HepG2 (cell line): ENCODE results near the gene DSE. TPM values are rescaled to one million over a fixed set of nuclear protein-coding genes. Genes with fewer than 3 reads are reported as not detected.

ENCODE experiments used
- ATAC-seq: fragments of 200-7000 bp; cut with Tn5 transposase; 3 replicates; pipeline ENCODE4 v1.9.1; 2020; ENCODE audit warnings: mild to moderate bottlenecking, moderate library complexity
- BruUV-seq: library from RNA; stranded (reverse); fragments of 400-500 nt; replicated peaks from 2 replicates; lab custom pipeline; 2021; lab: Mats Ljungman, UMichigan
- CTCF ChIA-PET: fragments of 300-600 bp; formaldehyde crosslinking; extraction: SDS; loops from one replicate; lab custom pipeline; 2021; ENCODE audit warnings: low total read pairs, inconsistent platforms, low intra/inter-chr PET ratio; lab: Yijun Ruan, JAX
- POLR2A ChIA-PET: fragments of 350-600 bp; sonication (Branson Sonifier 250); formaldehyde crosslinking; loops from one replicate; lab custom pipeline; 2020; ENCODE audit warnings: antibody characterized with exemption, inconsistent platforms; lab: Yijun Ruan, JAX
- DNase-seq: peaks from one replicate; pipeline ENCODE4 v3.0.0-alpha.2; 2015; ENCODE audit warnings: low spot score
- FAIRE-seq: peaks from 3 replicates; lab custom pipeline; 2011; peaks lifted over from hg19 to GRCh38; lab: Jason Lieb, UNC
- H2AFZ ChIP-seq: one replicate; pipeline ENCODE4 v1.6.1; 2011; ENCODE audit warnings: low read length, inconsistent platforms
- H3K27ac ChIP-seq: fragments of 300-600 bp; 3 replicates; pipeline ENCODE4 v1.8.0; 2011; ENCODE audit warnings: mixed run types, mild to moderate bottlenecking, mixed read lengths, low read length, inconsistent platforms; ENCODE audit not compliant: insufficient read depth; ENCODE audit errors: extremely low read length
- H3K27me3 ChIP-seq, 2 experiments: fragments of 200-600 bp in 1 of 2; 2 replicates in 1 of 2; 3 replicates in 1 of 2; pipeline versions ENCODE4 v1.6.0 to v1.8.0; 2011; ENCODE audit warnings: low read length in 2 of 2, mild to moderate bottlenecking in 2 of 2, moderate library complexity in 2 of 2, inconsistent platforms in 1 of 2; ENCODE audit not compliant: insufficient read depth in 2 of 2, control insufficient read depth in 1 of 2
- H3K36me3 ChIP-seq, 2 experiments: fragments of 200-600 bp in 1 of 2; replicated peaks in 1 of 2; 2 replicates in 1 of 2; 3 replicates in 1 of 2; pipeline versions ENCODE4 v1.5.1 to v1.8.0; 2011; ENCODE audit warnings: low read length in 2 of 2, inconsistent platforms in 1 of 2; ENCODE audit not compliant: insufficient read depth in 2 of 2, control insufficient read depth in 1 of 2
- H3K4me1 ChIP-seq: 2 replicates; pipeline ENCODE4 v1.5.1; 2012; ENCODE audit warnings: low read length, inconsistent platforms; ENCODE audit not compliant: insufficient read depth
- H3K4me2 ChIP-seq: 2 replicates; pipeline ENCODE4 v1.6.0; 2011; ENCODE audit warnings: low read depth, low read length, inconsistent platforms
- H3K4me3 ChIP-seq, 3 experiments: fragments of 200-600 bp in 1 of 3; sonication (generic), shearing (Covaris generic) in 1 of 3; replicated peaks in 1 of 3; 2 replicates each; pipeline ENCODE4 v1.5.1; 2011 to 2016; ENCODE audit warnings: low read length in 3 of 3, inconsistent platforms in 2 of 3, low read depth in 2 of 3, mild to moderate bottlenecking in 2 of 3, control low read depth in 1 of 3, mixed read lengths in 1 of 3; ENCODE audit not compliant: insufficient read depth in 1 of 3
- H3K79me2 ChIP-seq: one replicate; pipeline ENCODE4 v1.6.1; 2011; ENCODE audit warnings: low read length, inconsistent platforms; ENCODE audit not compliant: insufficient read depth
- H3K9ac ChIP-seq: 2 replicates; pipeline ENCODE4 v1.6.0; 2011; ENCODE audit warnings: mild to moderate bottlenecking, low read depth, low read length, inconsistent platforms; ENCODE audit not compliant: insufficient read depth
- H3K9me3 ChIP-seq: 2 replicates; pipeline ENCODE4 v1.5.1; 2012; ENCODE audit warnings: mild to moderate bottlenecking, low read length
- H4K20me1 ChIP-seq: 2 replicates; pipeline ENCODE4 v1.6.0; 2011; ENCODE audit warnings: inconsistent platforms, mild to moderate bottlenecking, low read length, moderate library complexity; ENCODE audit not compliant: insufficient read depth
- CBX1 ChIP-seq: IDR thresholded peaks from one replicate; pipeline ENCODE4 v1.6.1; 2016; ENCODE audit warnings: antibody characterized with exemption, low read depth
- HMGA1 ChIP-seq: sonication (generic); formaldehyde crosslinking; conservative IDR thresholded peaks from 2 replicates; pipeline ENCODE4 v1.4.0; 2020; ENCODE audit warnings: missing genetic modification reagents
- SCMH1 ChIP-seq: sonication (generic); formaldehyde crosslinking; IDR thresholded peaks from 2 replicates; pipeline ENCODE4 v1.9.0; 2021; ENCODE audit warnings: missing genetic modification reagents, mild to moderate bottlenecking, borderline replicate concordance
- SIX4 ChIP-seq: sonication (generic); formaldehyde crosslinking; IDR thresholded peaks from 2 replicates; pipeline ENCODE4 v1.4.0; 2020; ENCODE audit warnings: missing genetic modification reagents
- TBL1XR1 ChIP-seq: fragments of 150-350 bp; IDR thresholded peaks from 2 replicates; pipeline ENCODE4 v1.6.1; 2014; ENCODE audit warnings: borderline replicate concordance, low read length; ENCODE audit not compliant: partially characterized antibody
- ZBTB4 ChIP-seq: sonication (generic); formaldehyde crosslinking; IDR thresholded peaks from 2 replicates; pipeline ENCODE4 v1.4.0; 2020; ENCODE audit warnings: missing genetic modification reagents, mild to moderate bottlenecking, borderline replicate concordance
- ZNF576 ChIP-seq: sonication (generic); formaldehyde crosslinking; IDR thresholded peaks from 2 replicates; pipeline ENCODE4 v1.4.0; 2020; ENCODE audit warnings: mild to moderate bottlenecking, missing genetic modification reagents
- ZNF724P ChIP-seq: sonication (generic); formaldehyde crosslinking; IDR thresholded peaks from 2 replicates; pipeline ENCODE4 v1.8.0; 2022; ENCODE audit warnings: missing genetic modification reagents, borderline replicate concordance
- ZNF747 ChIP-seq: sonication (generic); formaldehyde crosslinking; IDR thresholded peaks from 2 replicates; pipeline ENCODE4 v1.8.1; 2023; ENCODE audit warnings: missing genetic modification reagents, mild to moderate bottlenecking, borderline replicate concordance
- in situ Hi-C: cut with HindIII; loops from 2 replicates; pipeline ENCODE4 v1.10.0; 2017; ENCODE audit warnings: low pct_unique_long_range_greater_than_20kb; ENCODE audit not compliant: extremely low pct_ligation_motif_present
- intact Hi-C: fragments of 100-400 bp; cut with micrococcal nuclease; formaldehyde crosslinking; loops from one replicate; pipeline ENCODE4 v1.10.0; 2022; ENCODE audit not compliant: unreplicated experiment
- polyA plus RNA-seq, 8 experiments: library from polyadenylated mRNA; depleted of rRNA in 3 of 8; stranded (reverse) in 7 of 8; unstranded in 1 of 8; fragments of >200 nt; fragmentation: Illumina TruSeq in 4 of 8; extraction: Trizol in 4 of 8; gene quantifications; 2 replicates each; pipeline versions ENCODE4 v1.2.1 to v1.2.3, GENCODE V29; 2011 to 2016; ENCODE audit warnings: low read depth in 4 of 8, missing spikeins in 1 of 8, mixed read lengths in 1 of 8; ENCODE audit not compliant: insufficient read depth in 1 of 8
- total RNA-seq, 5 experiments: library from RNA; depleted of rRNA; stranded (reverse); fragments of >200 nt; fragmentation: Illumina TruSeq; extraction: Trizol; gene quantifications; 2 replicates each; pipeline ENCODE4 v1.2.3, GENCODE V29; 2016; ENCODE audit warnings: low read depth in 1 of 5

The DSE gene
- total and polyA plus RNA-seq, 2 of the 13 experiments (the other 11 are each of a cell fraction or from before 2014, with no cell fraction given): 2.6 to 4.6 TPM

- Histone ChIP-seq H3K4me1 (no peaks in the 10 kb centered on the region), H3K9ac (no peak overlapping the region), H3K4me2 (no peak overlapping the region), H3K79me2 (no peaks in the 10 kb centered on the region), H3K27me3 (no peaks in the 10 kb centered on the region; a peak in 1 of 5 replicates), H3K4me3 (no peak overlapping the region), H4K20me1 (no peaks in the 10 kb centered on the region), H2AFZ (no peak overlapping the region), H3K9me3 (no peaks in the 10 kb centered on the region), H3K27ac (no peak overlapping the region), H3K36me3 (no peaks in the 10 kb centered on the region)
- FAIRE-seq (no peak), DNase-seq (no peak), ATAC-seq (no peak)
- TF ChIP-seq SIX4 (CRISPR knock-in tag): no peak
- TF ChIP-seq ZNF724P: no peak
- no peak for TF ChIP-seq ZNF747
- TF ChIP-seq ZBTB4: no peak
- no peak for TF ChIP-seq ZNF576 (CRISPR knock-in tag)
- no peak for TF ChIP-seq TBL1XR1
- no peak for TF ChIP-seq HMGA1
- TF ChIP-seq SCMH1 (CRISPR knock-in tag): no peak
- no peak for TF ChIP-seq CBX1
- intact Hi-C loops (no loop called here), in situ Hi-C loops (no loop called here)
- ChIA-PET POLR2A (no interaction called here), CTCF (no interaction called here)
- no TSS peak for BruUV-seq
These were observed 41.5 kb downstream of the DSE start for GRCh38 chr6:116412270-116412669.
